Stimulated activated naive CD8-positive, alpha-beta T cell treated with anti-CD3 and anti-CD28 coated beads, Interleukin-15, Interleukin-2, amounts not matched to agents 100 U/mL and 50 U/mL, for 24 hours (primary cell): ENCODE measurements around the gene AKR7A2.

Experiments
- ATAC-seq: fragments of 150-1000 bp; cut with Tn5 transposase; one replicate; pipeline ENCODE4 v1.10.0; 2021
- DNase-seq: peaks from one replicate; pipeline ENCODE4 v3.0.0; 2021

Gene AKR7A2

GRCh38 chr1:19325958-19326747 lies 14.2 kb upstream of the AKR7A2 start:
- ATAC-seq (no peak), DNase-seq (no peak)

- DNase-seq (no peak), ATAC-seq (no peak)
Measured at GRCh38 chr1:19325368-19325957, 13.5 kb upstream of the AKR7A2 start.

GRCh38 chr1:19324665-19324990 lies 12.7 kb upstream of the AKR7A2 start:
- no peak for ATAC-seq
- DNase-seq = no peak

- ATAC-seq (no peak), DNase-seq (no peak)
Measured at GRCh38 chr1:19323987-19324664, 12.2 kb upstream of the AKR7A2 start.

- ATAC-seq (no peak), DNase-seq (no peak)
Measured at GRCh38 chr1:19322481-19322880, 10.5 kb upstream of the AKR7A2 start.

- ATAC-seq = no peak
- DNase-seq = no peak
Measured at GRCh38 chr1:19321071-19321470, 9.1 kb upstream of the AKR7A2 start.

GRCh38 chr1:19319196-19319595 lies 7.3 kb upstream of the AKR7A2 start:
- ATAC-seq (no peak), DNase-seq (no peak)

- ATAC-seq = no peak
- DNase-seq = no peak
Measured at GRCh38 chr1:19317126-19317910, 5.4 kb upstream of the AKR7A2 start.

GRCh38 chr1:19315378-19316198 lies 3.6 kb upstream of the AKR7A2 start:
- ATAC-seq (no peak), DNase-seq (peak; percentile 26)

GRCh38 chr1:19313961-19314882 lies 2.3 kb upstream of the AKR7A2 start:
- ATAC-seq (no peak), DNase-seq (no peak)

GRCh38 chr1:19313636-19313959 lies 1.7 kb upstream of the AKR7A2 start:
- DNase-seq (no peak), ATAC-seq (no peak)

GRCh38 chr1:19312782-19313635 lies 1.1 kb upstream of the AKR7A2 start:
- DNase-seq (peak; percentile 58), ATAC-seq (no peak)

- DNase-seq = peak; percentile 33
- peak; percentile 26 for ATAC-seq
Measured at GRCh38 chr1:19311503-19311930, 427 bp downstream of the AKR7A2 start.

GRCh38 chr1:19310720-19311502 lies 1.0 kb downstream of the AKR7A2 start:
- DNase-seq (no peak), ATAC-seq (no peak)

GRCh38 chr1:19310061-19310460 lies 1.9 kb downstream of the AKR7A2 start:
- no peak for ATAC-seq
- no peak for DNase-seq

- DNase-seq (no peak), ATAC-seq (no peak)
Measured at GRCh38 chr1:19309123-19309813, 2.7 kb downstream of the AKR7A2 start.

- DNase-seq (no peak), ATAC-seq (no peak)
Measured at GRCh38 chr1:19308509-19308907, 3.4 kb downstream of the AKR7A2 start.

- no peak for DNase-seq
- no peak for ATAC-seq
Measured at GRCh38 chr1:19307794-19308508, 4.0 kb downstream of the AKR7A2 start.
